GM12873 (cell line): ENCODE measurements around the gene ITGB7.

ENCODE experiments used
- TF ChIP-seq, protein P1 (sequence below): IDR thresholded peaks from 2 replicates; pipeline ENCODE4 v1.5.1; 2012; ENCODE audit warnings: low read depth, mild to moderate bottlenecking, moderate library complexity, low read length, control low read depth; ENCODE audit not compliant: insufficient read depth; ENCODE audit errors: missing control alignments

The ITGB7 gene

DNA sequence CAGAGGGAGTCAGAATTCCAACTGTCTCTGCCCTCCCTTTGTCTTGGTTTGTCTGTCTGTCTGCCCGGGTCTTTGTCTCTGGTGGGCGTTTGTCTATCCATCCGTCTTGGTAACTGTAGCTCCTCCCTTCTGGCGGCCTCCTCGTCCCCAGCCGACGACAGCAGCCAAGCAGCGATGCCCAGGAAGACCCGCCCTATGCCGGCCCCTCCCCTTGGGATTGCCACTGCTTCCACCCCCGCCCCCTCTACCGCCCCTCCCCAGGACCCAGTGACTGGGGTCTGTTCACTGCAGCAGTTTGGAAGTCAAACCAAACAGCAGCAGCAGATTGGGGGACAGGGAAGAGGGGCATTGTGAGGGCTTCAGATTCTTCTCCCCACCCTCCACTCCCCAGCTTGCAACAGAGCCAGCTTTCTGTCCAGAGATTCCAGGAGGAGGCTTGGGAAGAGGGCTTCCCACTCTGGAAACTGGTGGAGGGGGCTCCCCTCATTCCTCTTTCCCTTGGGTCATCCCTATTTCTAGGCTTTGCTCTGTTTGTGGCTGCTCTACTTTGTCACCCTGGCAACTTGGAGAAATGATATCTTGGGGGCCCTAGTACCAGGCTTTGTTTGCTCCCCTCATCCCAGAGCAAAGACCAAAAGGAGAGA is 27.3 kb upstream of the ITGB7 start:
- TF ChIP-seq, protein P1, sequence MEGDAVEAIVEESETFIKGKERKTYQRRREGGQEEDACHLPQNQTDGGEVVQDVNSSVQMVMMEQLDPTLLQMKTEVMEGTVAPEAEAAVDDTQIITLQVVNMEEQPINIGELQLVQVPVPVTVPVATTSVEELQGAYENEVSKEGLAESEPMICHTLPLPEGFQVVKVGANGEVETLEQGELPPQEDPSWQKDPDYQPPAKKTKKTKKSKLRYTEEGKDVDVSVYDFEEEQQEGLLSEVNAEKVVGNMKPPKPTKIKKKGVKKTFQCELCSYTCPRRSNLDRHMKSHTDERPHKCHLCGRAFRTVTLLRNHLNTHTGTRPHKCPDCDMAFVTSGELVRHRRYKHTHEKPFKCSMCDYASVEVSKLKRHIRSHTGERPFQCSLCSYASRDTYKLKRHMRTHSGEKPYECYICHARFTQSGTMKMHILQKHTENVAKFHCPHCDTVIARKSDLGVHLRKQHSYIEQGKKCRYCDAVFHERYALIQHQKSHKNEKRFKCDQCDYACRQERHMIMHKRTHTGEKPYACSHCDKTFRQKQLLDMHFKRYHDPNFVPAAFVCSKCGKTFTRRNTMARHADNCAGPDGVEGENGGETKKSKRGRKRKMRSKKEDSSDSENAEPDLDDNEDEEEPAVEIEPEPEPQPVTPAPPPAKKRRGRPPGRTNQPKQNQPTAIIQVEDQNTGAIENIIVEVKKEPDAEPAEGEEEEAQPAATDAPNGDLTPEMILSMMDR: no peak

DNA sequence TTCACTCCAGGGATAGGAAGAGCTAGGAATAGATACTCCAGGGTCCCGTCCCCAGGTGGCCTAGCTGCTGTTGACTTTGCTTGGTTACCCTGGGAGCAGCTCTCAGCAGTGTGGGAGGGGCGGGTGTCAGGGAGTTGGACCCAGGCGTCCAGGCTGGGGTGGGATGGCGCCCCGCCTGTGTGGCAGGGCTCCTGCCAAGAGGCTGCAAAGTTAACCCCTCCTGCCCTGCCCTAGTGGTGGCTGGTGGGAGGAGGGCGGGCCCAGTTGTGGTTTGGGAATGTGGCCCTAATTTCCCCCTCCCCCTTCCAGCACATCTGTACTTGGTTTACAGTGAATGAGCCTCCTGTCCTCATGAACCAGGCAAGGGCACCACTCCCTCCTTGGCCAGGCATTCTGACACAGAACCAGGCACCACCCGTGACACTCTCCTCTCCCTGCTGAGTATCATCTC is 26.6 kb upstream of the ITGB7 start:
- TF ChIP-seq, protein P1: no peak

- TF ChIP-seq, protein P1: no peak
These were observed 25.8 kb upstream of the ITGB7 start for GRCh38 chr12:53232646-53233461.

GRCh38 chr12:53231921-53232645 is 25.0 kb upstream of the ITGB7 start, which contains the start of gene RARG:
RARG (minus strand) TSS chr12:53232209; CDS start chr12:53227545, 4,664 bp downstream.
- TF ChIP-seq, protein P1: peak; percentile 7

DNA sequence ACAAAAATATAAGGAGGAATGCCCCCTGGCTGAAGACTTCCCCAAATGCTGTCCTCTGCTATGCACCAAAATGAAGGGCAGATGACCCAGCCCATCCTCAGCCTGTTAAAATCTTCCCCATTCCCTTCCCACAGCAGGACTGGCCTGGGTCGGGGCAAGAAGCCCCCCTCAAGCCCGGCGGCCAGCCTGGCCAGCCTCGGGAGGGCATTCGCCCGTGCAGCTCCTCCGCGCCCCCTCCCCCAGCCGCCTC is 24.5 kb upstream of the ITGB7 start:
- TF ChIP-seq, protein P1: no peak

- TF ChIP-seq, protein P1: no peak
These were observed 23.2 kb upstream of the ITGB7 start for GRCh38 chr12:53230108-53230845.

- TF ChIP-seq, protein P1: no peak
These were observed 22.4 kb upstream of the ITGB7 start for GRCh38 chr12:53229454-53229853.
